Thyroid gland (tissue), 4 donors: Measurements from ENCODE around the gene GATB.

Experiments
- CTCF ChIP-seq, 6 experiments: fragments of 200-600 bp in 3 of 6; fragments of 450-650 bp in 3 of 6; sonication (generic) in 3 of 6; IDR thresholded peaks; one replicate each; pipeline ENCODE4 v1.5.1; 2016 to 2019; ENCODE audit warnings: antibody characterized with exemption in 6 of 6, mild to moderate bottlenecking in 2 of 6, inconsistent platforms in 1 of 6, moderate library complexity in 1 of 6
- POLR2A ChIP-seq, 2 donors: fragments of 450-650 bp; IDR thresholded peaks; one replicate each; pipeline ENCODE4 v1.6.1; 2017; ENCODE audit warnings: antibody characterized with exemption in 2 of 2, mild to moderate bottlenecking in 2 of 2, moderate library complexity in 1 of 2

GRCh38 chr4:151667666-151668065, 93.1 kb downstream of the GATB start:
- TF ChIP-seq CTCF (IDR thresholded peaks at IDR 0.05) (no peak), POLR2A (IDR thresholded peaks at IDR 0.05) (no peak)
